ENCODE data around the gene ADGRL4.
A peak's percentile ranks its signal among the peaks of the same experiment; 100 is the strongest.

ADGRL4 gene

GRCh38 chr1:78950826-78951225 lies 55.7 kb downstream of the ADGRL4 start:
- peak; percentile 14 for DNase-seq (ENCODE audit: extremely low spot score)
- ChIA-PET CTCF (interaction anchor here (0.5 kb wide), 1 partner anchor 190 kb away, joined by 3 read pairs; no protein-coding TSS in a partner anchor), POLR2A (no interaction called here)
- no peak for TF ChIP-seq BHLHE40 (IDR thresholded peaks at IDR 0.05; ENCODE audit: borderline replicate concordance)
- no peak for TF ChIP-seq SUZ12 (IDR thresholded peaks at IDR 0.05)
- TF ChIP-seq SP1 (IDR thresholded peaks at IDR 0.05), result no peak
- TF ChIP-seq FOXK2 (IDR thresholded peaks at IDR 0.05), result no peak
- TF ChIP-seq FOXM1 (IDR thresholded peaks at IDR 0.05; ENCODE audit: borderline replicate concordance), result no peak
- no peak for TF ChIP-seq ARNT (IDR thresholded peaks at IDR 0.05)
- no peak for TF ChIP-seq FOXA1 (IDR thresholded peaks at IDR 0.05)
- no peak for TF ChIP-seq L3MBTL2 (conservative IDR thresholded peaks at IDR 0.05)
- no peak for TF ChIP-seq ZNF384 (IDR thresholded peaks at IDR 0.05)
- no peak for TF ChIP-seq NFRKB (IDR thresholded peaks at IDR 0.05)
- TF ChIP-seq ELF4 (IDR thresholded peaks at IDR 0.05), result no peak
- no peak for TF ChIP-seq HDGF (IDR thresholded peaks at IDR 0.05; ENCODE audit: borderline replicate concordance)
- no peak for TF ChIP-seq PKNOX1 (IDR thresholded peaks at IDR 0.05)
- TF ChIP-seq CTBP1 (IDR thresholded peaks at IDR 0.05; ENCODE audit: borderline replicate concordance), result no peak
- TF ChIP-seq TARDBP (IDR thresholded peaks at IDR 0.05), result no peak
- TF ChIP-seq LEF1 (IDR thresholded peaks at IDR 0.05; ENCODE audit: borderline replicate concordance), result no peak

- DNase-seq (ENCODE audit: extremely low spot score), result no peak
- ChIA-PET POLR2A (no interaction called here), CTCF (no interaction called here)
- TF ChIP-seq NFRKB (IDR thresholded peaks at IDR 0.05) (no peak), LEF1 (IDR thresholded peaks at IDR 0.05; ENCODE audit: borderline replicate concordance) (no peak), ELF4 (IDR thresholded peaks at IDR 0.05) (no peak), HDGF (IDR thresholded peaks at IDR 0.05; ENCODE audit: borderline replicate concordance) (no peak), SUZ12 (IDR thresholded peaks at IDR 0.05) (no peak), CTBP1 (IDR thresholded peaks at IDR 0.05; ENCODE audit: borderline replicate concordance) (no peak), FOXK2 (IDR thresholded peaks at IDR 0.05) (no peak), FOXM1 (IDR thresholded peaks at IDR 0.05; ENCODE audit: borderline replicate concordance) (no peak), ZNF384 (IDR thresholded peaks at IDR 0.05) (no peak), SP1 (IDR thresholded peaks at IDR 0.05) (no peak), L3MBTL2 (conservative IDR thresholded peaks at IDR 0.05) (no peak), FOXA1 (IDR thresholded peaks at IDR 0.05) (no peak), PKNOX1 (IDR thresholded peaks at IDR 0.05) (no peak), BHLHE40 (IDR thresholded peaks at IDR 0.05; ENCODE audit: borderline replicate concordance) (no peak), ARNT (IDR thresholded peaks at IDR 0.05) (no peak), TARDBP (IDR thresholded peaks at IDR 0.05) (no peak)
Observed at GRCh38 chr1:78949227-78949626, 57.3 kb downstream of the ADGRL4 start.

GRCh38 chr1:78919150-78919549 lies 87.4 kb downstream of the ADGRL4 start:
- POLR2A ChIA-PET, result no interaction called here
- peak; percentile 7 for DNase-seq (ENCODE audit: extremely low spot score)
- no peak for TF ChIP-seq ELF4 (IDR thresholded peaks at IDR 0.05)
- no peak for TF ChIP-seq L3MBTL2 (conservative IDR thresholded peaks at IDR 0.05)
- no peak for TF ChIP-seq FOXM1 (IDR thresholded peaks at IDR 0.05; ENCODE audit: borderline replicate concordance)
- TF ChIP-seq CTBP1 (IDR thresholded peaks at IDR 0.05; ENCODE audit: borderline replicate concordance), result no peak
- TF ChIP-seq HDGF (IDR thresholded peaks at IDR 0.05; ENCODE audit: borderline replicate concordance), result no peak
- TF ChIP-seq ZNF384 (IDR thresholded peaks at IDR 0.05), result no peak
- no peak for TF ChIP-seq SP1 (IDR thresholded peaks at IDR 0.05)
- TF ChIP-seq NFRKB (IDR thresholded peaks at IDR 0.05), result no peak
- no peak for TF ChIP-seq PKNOX1 (IDR thresholded peaks at IDR 0.05)
- no peak for TF ChIP-seq TARDBP (IDR thresholded peaks at IDR 0.05)
- TF ChIP-seq LEF1 (IDR thresholded peaks at IDR 0.05; ENCODE audit: borderline replicate concordance), result no peak
- TF ChIP-seq FOXA1 (IDR thresholded peaks at IDR 0.05), result no peak
- TF ChIP-seq FOXK2 (IDR thresholded peaks at IDR 0.05), result no peak
- no peak for TF ChIP-seq BHLHE40 (IDR thresholded peaks at IDR 0.05; ENCODE audit: borderline replicate concordance)
- CTCF ChIA-PET, result no interaction called here

- no peak for DNase-seq (ENCODE audit: extremely low spot score)
- no peak for TF ChIP-seq FOXK2 (IDR thresholded peaks at IDR 0.05)
- TF ChIP-seq SP1 (IDR thresholded peaks at IDR 0.05), result no peak
- TF ChIP-seq CTBP1 (IDR thresholded peaks at IDR 0.05; ENCODE audit: borderline replicate concordance), result no peak
- TF ChIP-seq SUZ12 (IDR thresholded peaks at IDR 0.05), result no peak
- POLR2A ChIA-PET, result no interaction called here
- CTCF ChIA-PET, result no interaction called here
Observed at GRCh38 chr1:78918157-78918556, 88.4 kb downstream of the ADGRL4 start.

- POLR2A ChIA-PET, result no interaction called here
Observed at GRCh38 chr1:78916986-78917385, 89.5 kb downstream of the ADGRL4 start.

More at GRCh38 chr1:78916986-78917385, 89.5 kb downstream of the ADGRL4 start:
- CTCF ChIA-PET, result no interaction called here
- TF ChIP-seq ZNF384 (IDR thresholded peaks at IDR 0.05) (no peak), FOXK2 (IDR thresholded peaks at IDR 0.05) (no peak), LEF1 (IDR thresholded peaks at IDR 0.05; ENCODE audit: borderline replicate concordance) (no peak), ELF4 (IDR thresholded peaks at IDR 0.05) (no peak), BHLHE40 (IDR thresholded peaks at IDR 0.05; ENCODE audit: borderline replicate concordance) (no peak), SUZ12 (IDR thresholded peaks at IDR 0.05) (no peak), CTBP1 (IDR thresholded peaks at IDR 0.05; ENCODE audit: borderline replicate concordance) (no peak), PKNOX1 (IDR thresholded peaks at IDR 0.05) (no peak), SP1 (IDR thresholded peaks at IDR 0.05) (no peak)
- DNase-seq (ENCODE audit: extremely low spot score), result no peak

Measured in HEK293T (cell line).